Measurements from ENCODE around the gene NDUFA8. TPM values are rescaled to one million over a fixed set of nuclear protein-coding genes. Genes with fewer than 3 reads are reported as not detected.
"Not testable (repeated sequence)": the region's sequence is repeated elsewhere in the genome, so short reads cannot be mapped to it uniquely, and the experiment has no call there.

The NDUFA8 gene
- total RNA-seq, 1 experiment from 2014 or later, result 42.7 TPM

- Histone ChIP-seq H3K9ac (ENCODE audit: low read length) (no peak overlapping the region), H3K36me3 (ENCODE audit: insufficient read depth, low read length) (no peaks in the 10 kb centered on the region), H3K4me3 (ENCODE audit: low read length) (no peak overlapping the region), H3K4me2 (ENCODE audit: low read depth, low read length, poor library complexity, severe bottlenecking) (no peak overlapping the region), H4K20me1 (ENCODE audit: insufficient read depth, low read depth, low read length) (no peaks in the 10 kb centered on the region; the same call in 1 of the 2 replicates), H3K9me3 (ENCODE audit: low read length) (no peaks in the 10 kb centered on the region), H3K27me3 (ENCODE audit: low read length) (no peaks in the 10 kb centered on the region), H3K4me1 (ENCODE audit: low read length) (no peaks in the 10 kb centered on the region), H2AFZ (ENCODE audit: low read length) (no peak overlapping the region), H3K27ac (ENCODE audit: low read length) (no peak overlapping the region), H3K9me2 (replicated peaks; ENCODE audit: insufficient read depth, low read length) (no peaks in the 10 kb centered on the region), H3K79me2 (ENCODE audit: low read length) (no peaks in the 10 kb centered on the region)
- DNase-seq, result no peak
Observed at GRCh38 chr9:122120316-122121071, 39.1 kb downstream of the NDUFA8 start.

GRCh38 chr9:122119721-122120120, 39.9 kb downstream of the NDUFA8 start:
- no peaks in the 10 kb centered on the region for H3K36me3 ChIP-seq (ENCODE audit: insufficient read depth, low read length)
- H3K27ac ChIP-seq (ENCODE audit: low read length), result no peak overlapping the region
- H3K27me3 ChIP-seq (ENCODE audit: low read length), result no peaks in the 10 kb centered on the region
- H2AFZ ChIP-seq (ENCODE audit: low read length), result no peak overlapping the region
- H3K79me2 ChIP-seq (ENCODE audit: low read length), result no peaks in the 10 kb centered on the region
- H3K9me2 ChIP-seq (replicated peaks; ENCODE audit: insufficient read depth, low read length), result no peaks in the 10 kb centered on the region
- H3K4me3 ChIP-seq (ENCODE audit: low read length), result no peak overlapping the region
- no peaks in the 10 kb centered on the region for H3K4me1 ChIP-seq (ENCODE audit: low read length)
- no peak for DNase-seq
- no peaks in the 10 kb centered on the region for H3K9me3 ChIP-seq (ENCODE audit: low read length)
- H3K9ac ChIP-seq (ENCODE audit: low read length), result no peak overlapping the region
- no peak overlapping the region for H3K4me2 ChIP-seq (ENCODE audit: low read depth, low read length, poor library complexity, severe bottlenecking)
- H4K20me1 ChIP-seq (ENCODE audit: insufficient read depth, low read depth, low read length), result no peaks in the 10 kb centered on the region; the same call in 1 of the 2 replicates

GRCh38 chr9:122119166-122119521, 40.4 kb downstream of the NDUFA8 start:
- Histone ChIP-seq H3K9ac (ENCODE audit: low read length) (no peak overlapping the region), H3K9me3 (ENCODE audit: low read length) (no peaks in the 10 kb centered on the region), H3K4me2 (ENCODE audit: low read depth, low read length, poor library complexity, severe bottlenecking) (no peak overlapping the region)

GRCh38 chr9:122118343-122119165, 41.0 kb downstream of the NDUFA8 start:
- H3K9me3 ChIP-seq (ENCODE audit: low read length), result no peaks in the 10 kb centered on the region
- H3K4me3 ChIP-seq (ENCODE audit: low read length), result no peak overlapping the region
- H2AFZ ChIP-seq (ENCODE audit: low read length), result no peak overlapping the region
- DNase-seq, result no peak
- H3K4me1 ChIP-seq (ENCODE audit: low read length), result no peaks in the 10 kb centered on the region
- H3K79me2 ChIP-seq (ENCODE audit: low read length), result no peaks in the 10 kb centered on the region
- no peak overlapping the region for H3K4me2 ChIP-seq (ENCODE audit: low read depth, low read length, poor library complexity, severe bottlenecking)
- no peaks in the 10 kb centered on the region for H3K9me2 ChIP-seq (replicated peaks; ENCODE audit: insufficient read depth, low read length)
- no peaks in the 10 kb centered on the region for H3K27me3 ChIP-seq (ENCODE audit: low read length)
- H4K20me1 ChIP-seq (ENCODE audit: insufficient read depth, low read depth, low read length), result no peaks in the 10 kb centered on the region; the same call in 1 of the 2 replicates
- no peak overlapping the region for H3K27ac ChIP-seq (ENCODE audit: low read length)
- no peak overlapping the region for H3K9ac ChIP-seq (ENCODE audit: low read length)
- H3K36me3 ChIP-seq (ENCODE audit: insufficient read depth, low read length), result no peaks in the 10 kb centered on the region

More at GRCh38 chr9:122119166-122119521, 40.4 kb downstream of the NDUFA8 start:
- DNase-seq, result no peak
- Histone ChIP-seq H3K4me3 (ENCODE audit: low read length) (no peak overlapping the region), H3K79me2 (ENCODE audit: low read length) (no peaks in the 10 kb centered on the region), H3K9me2 (replicated peaks; ENCODE audit: insufficient read depth, low read length) (no peaks in the 10 kb centered on the region), H3K27me3 (ENCODE audit: low read length) (no peaks in the 10 kb centered on the region), H3K27ac (ENCODE audit: low read length) (no peak overlapping the region), H3K4me1 (ENCODE audit: low read length) (no peaks in the 10 kb centered on the region), H2AFZ (ENCODE audit: low read length) (no peak overlapping the region), H4K20me1 (ENCODE audit: insufficient read depth, low read depth, low read length) (no peaks in the 10 kb centered on the region; the same call in 1 of the 2 replicates), H3K36me3 (ENCODE audit: insufficient read depth, low read length) (no peaks in the 10 kb centered on the region)

GRCh38 chr9:122117241-122117640, 42.3 kb downstream of the NDUFA8 start:
- not testable (repeated sequence) for H4K20me1 ChIP-seq (ENCODE audit: insufficient read depth, low read depth, low read length); H3K36me3 ChIP-seq (ENCODE audit: insufficient read depth, low read length); H3K4me1 ChIP-seq (ENCODE audit: low read length); H3K4me2 ChIP-seq (ENCODE audit: low read depth, low read length, poor library complexity, severe bottlenecking); H2AFZ ChIP-seq (ENCODE audit: low read length); H3K27me3 ChIP-seq (ENCODE audit: low read length); H3K4me3 ChIP-seq (ENCODE audit: low read length); DNase-seq; H3K9me2 ChIP-seq (replicated peaks; ENCODE audit: insufficient read depth, low read length); H3K9ac ChIP-seq (ENCODE audit: low read length); H3K9me3 ChIP-seq (ENCODE audit: low read length); H3K79me2 ChIP-seq (ENCODE audit: low read length); H3K27ac ChIP-seq (ENCODE audit: low read length)

- no peak for DNase-seq
- no peak overlapping the region for H2AFZ ChIP-seq (ENCODE audit: low read length)
- no peaks in the 10 kb centered on the region for H3K36me3 ChIP-seq (ENCODE audit: insufficient read depth, low read length)
- H3K9me2 ChIP-seq (replicated peaks; ENCODE audit: insufficient read depth, low read length), result no peaks in the 10 kb centered on the region
- H3K4me2 ChIP-seq (ENCODE audit: low read depth, low read length, poor library complexity, severe bottlenecking), result no peak overlapping the region
- no peak overlapping the region for H3K4me3 ChIP-seq (ENCODE audit: low read length)
- H3K79me2 ChIP-seq (ENCODE audit: low read length), result no peaks in the 10 kb centered on the region
- H3K4me1 ChIP-seq (ENCODE audit: low read length), result peaks cover 4% of the 10 kb centered on the region; the same call in 1 of the 2 replicates
- no peaks in the 10 kb centered on the region for H3K27me3 ChIP-seq (ENCODE audit: low read length)
- no peaks in the 10 kb centered on the region for H4K20me1 ChIP-seq (ENCODE audit: insufficient read depth, low read depth, low read length)
- H3K9me3 ChIP-seq (ENCODE audit: low read length), result no peaks in the 10 kb centered on the region
- H3K27ac ChIP-seq (ENCODE audit: low read length), result no peak overlapping the region
- H3K9ac ChIP-seq (ENCODE audit: low read length), result no peak overlapping the region
Observed at GRCh38 chr9:122116448-122117173, 43.0 kb downstream of the NDUFA8 start.

GRCh38 chr9:122116040-122116439, 43.5 kb downstream of the NDUFA8 start:
- Histone ChIP-seq H3K9me3 (ENCODE audit: low read length) (no peaks in the 10 kb centered on the region), H3K4me2 (ENCODE audit: low read depth, low read length, poor library complexity, severe bottlenecking) (no peak overlapping the region), H3K27ac (ENCODE audit: low read length) (no peak overlapping the region), H3K4me1 (ENCODE audit: low read length) (peaks cover 4% of the 10 kb centered on the region; the same call in 1 of the 2 replicates), H3K27me3 (ENCODE audit: low read length) (no peaks in the 10 kb centered on the region), H2AFZ (ENCODE audit: low read length) (no peak overlapping the region), H3K36me3 (ENCODE audit: insufficient read depth, low read length) (no peaks in the 10 kb centered on the region), H3K9me2 (replicated peaks; ENCODE audit: insufficient read depth, low read length) (no peaks in the 10 kb centered on the region), H3K4me3 (ENCODE audit: low read length) (no peak overlapping the region), H3K79me2 (ENCODE audit: low read length) (no peaks in the 10 kb centered on the region), H3K9ac (ENCODE audit: low read length) (no peak overlapping the region), H4K20me1 (ENCODE audit: insufficient read depth, low read depth, low read length) (no peaks in the 10 kb centered on the region)
- no peak for DNase-seq
